NCI-H146 treated with DMSO at 0.1 percent for 48 hours (cell line): ENCODE measurements around the gene GRAMD4.
"Not testable (repeated sequence)": the region's sequence is repeated elsewhere in the genome, so short reads cannot be mapped to it uniquely, and the experiment has no call there.

ENCODE experiments used
- DNase-seq: peaks from one replicate; lab custom pipeline; 2025; ENCODE audit not compliant: unreplicated experiment; lab: John Stamatoyannopoulos, UW

Gene GRAMD4

GRCh38 chr22:46617986-46618647 lies 2.1 kb upstream of the GRAMD4 start:
- DNase-seq, result no peak

GRCh38 chr22:46618667-46619066 lies 1.5 kb upstream of the GRAMD4 start:
- no peak for DNase-seq

GRCh38 chr22:46619240-46619829 lies 851 bp upstream of the GRAMD4 start:
- no peak for DNase-seq

DNA sequence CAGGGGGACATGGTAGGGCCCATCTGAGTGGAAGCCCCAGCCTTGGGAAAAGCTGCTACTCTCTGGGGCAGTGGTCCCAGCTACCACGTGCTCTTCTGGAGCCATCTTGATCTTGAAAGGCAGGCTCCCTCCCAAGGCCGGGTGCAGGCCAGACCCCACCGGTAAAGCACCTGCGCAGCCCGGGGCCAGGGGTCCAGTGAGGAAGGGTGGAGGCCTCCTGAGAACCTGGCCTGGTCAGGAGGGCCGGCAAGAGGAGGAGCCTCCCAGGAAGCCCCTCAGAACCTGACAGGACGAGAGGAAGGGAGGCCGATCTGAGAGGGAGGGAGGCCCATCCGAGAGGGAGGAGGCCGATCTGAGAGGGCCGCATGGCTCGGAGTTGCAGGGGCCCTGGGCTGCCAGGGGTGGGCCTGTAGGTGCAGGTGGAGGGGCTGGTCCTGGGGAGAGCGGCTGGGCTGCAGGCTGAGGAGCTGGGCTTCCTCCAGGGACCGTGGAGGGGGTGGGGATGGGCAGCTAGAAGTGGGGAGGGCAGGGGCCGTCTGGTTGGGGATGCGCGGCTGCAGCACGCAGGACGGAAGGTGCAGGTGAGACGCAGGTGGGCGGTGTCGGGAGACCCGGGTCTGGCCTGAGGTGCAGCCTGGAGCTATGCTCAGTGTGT lies 529 bp downstream of the GRAMD4 start:
- DNase-seq, result no peak

- not testable (repeated sequence) for DNase-seq
Measured at GRCh38 chr22:46621243-46621930, 1.2 kb downstream of the GRAMD4 start.

GRCh38 chr22:46622081-46622521 lies 1.9 kb downstream of the GRAMD4 start:
- no peak for DNase-seq

GRCh38 chr22:46625113-46625842 lies 5.1 kb downstream of the GRAMD4 start:
- DNase-seq, result no peak

GRCh38 chr22:46625843-46626349 lies 5.7 kb downstream of the GRAMD4 start:
- no peak for DNase-seq

DNA sequence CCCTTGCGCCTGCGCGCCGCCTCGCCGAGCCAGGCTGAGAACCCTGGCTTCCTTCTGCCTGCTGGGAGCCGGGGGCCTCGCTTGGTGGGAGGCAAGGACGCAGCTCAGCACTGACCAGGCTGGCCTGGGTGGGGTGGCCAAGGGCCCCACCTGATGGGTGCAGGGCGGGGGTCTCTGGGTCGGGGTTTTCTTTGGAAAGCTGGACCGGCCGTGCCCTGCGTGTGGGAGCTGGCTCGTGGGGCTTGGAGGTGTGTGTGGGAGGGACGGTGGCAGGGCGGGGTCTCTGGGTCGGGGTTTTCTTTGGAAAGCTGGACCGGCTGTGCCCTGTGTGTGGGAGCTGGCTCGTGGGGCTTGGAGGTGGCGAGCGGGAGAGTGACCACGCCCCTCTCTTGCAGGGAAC lies 6.2 kb downstream of the GRAMD4 start:
- no peak for DNase-seq

GRCh38 chr22:46626911-46627805 lies 7.0 kb downstream of the GRAMD4 start:
- no peak for DNase-seq

DNA sequence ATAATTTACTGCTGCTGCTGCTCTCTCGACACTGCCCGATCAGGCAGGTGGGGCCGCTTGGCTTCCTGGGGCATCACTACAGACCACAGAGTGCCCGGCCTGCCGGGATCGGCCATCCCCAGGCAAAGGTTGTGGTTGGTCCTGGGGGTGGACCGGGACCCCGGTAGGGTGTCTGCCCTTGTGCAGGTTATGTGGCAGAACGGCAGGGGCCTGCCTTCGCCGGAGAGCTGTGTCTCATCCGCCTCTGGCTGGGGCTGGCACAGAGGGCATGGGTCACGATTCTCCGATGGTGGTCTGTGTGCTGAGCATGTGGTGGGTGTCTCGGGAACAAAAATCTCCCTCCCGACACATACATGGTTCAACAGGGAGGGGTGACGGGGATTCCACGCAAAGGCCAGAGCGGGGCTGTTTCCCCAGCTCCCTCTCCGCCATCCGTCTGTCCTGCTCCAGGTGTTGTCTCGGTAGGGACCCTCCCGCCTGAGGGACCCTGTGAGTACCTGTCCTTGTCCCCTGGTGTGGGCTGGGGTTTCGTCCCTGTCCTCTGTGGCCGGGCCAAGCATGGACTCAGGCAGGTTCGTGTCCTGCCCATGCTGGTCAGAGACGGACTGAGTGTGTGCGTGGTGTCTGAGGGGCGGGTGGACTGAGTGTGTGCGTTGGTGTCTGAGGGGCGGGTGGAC lies 7.8 kb downstream of the GRAMD4 start:
- no peak for DNase-seq

DNA sequence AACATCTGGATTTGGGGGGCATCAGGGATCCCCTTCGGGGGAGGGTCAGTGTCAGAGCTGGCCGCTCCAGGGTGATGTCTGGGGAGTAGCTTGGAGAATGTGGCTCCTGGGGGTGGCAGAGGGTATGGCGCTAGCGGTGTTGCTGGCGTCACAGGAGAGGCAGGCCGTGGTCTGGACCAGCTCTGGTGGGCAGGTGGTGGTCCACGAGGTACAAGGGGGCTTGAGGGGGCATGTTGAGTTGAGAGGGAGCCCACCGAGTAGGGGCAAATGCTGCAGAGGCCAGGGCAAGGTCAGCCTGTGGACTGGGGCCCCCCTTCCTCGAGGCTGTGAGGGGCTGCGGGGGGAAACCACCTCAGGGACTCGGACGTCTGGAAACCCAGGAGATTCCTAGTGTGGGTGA lies 8.6 kb downstream of the GRAMD4 start:
- DNase-seq, result no peak

DNA sequence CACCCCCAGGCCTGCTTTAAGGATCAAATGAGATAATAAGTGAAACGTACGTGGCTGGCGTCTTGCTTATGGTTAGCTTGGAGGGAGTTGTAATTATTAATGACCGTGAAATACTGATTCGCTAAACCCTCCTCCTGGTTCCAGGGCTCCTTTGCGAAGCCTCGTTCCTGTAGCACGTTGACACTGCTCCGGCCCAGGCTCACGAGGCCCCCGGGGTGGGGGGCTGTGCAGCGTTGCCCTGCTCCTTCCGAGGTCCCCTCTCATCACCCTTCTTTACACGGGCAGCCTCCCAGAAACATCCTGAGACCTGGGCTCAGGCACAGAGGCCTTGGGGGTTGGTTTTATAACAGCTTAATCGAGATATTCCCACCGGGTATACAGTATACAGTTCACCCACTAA lies 9.1 kb downstream of the GRAMD4 start:
- no peak for DNase-seq

GRCh38 chr22:46631113-46631512 lies 10.9 kb downstream of the GRAMD4 start:
- no peak for DNase-seq

DNA sequence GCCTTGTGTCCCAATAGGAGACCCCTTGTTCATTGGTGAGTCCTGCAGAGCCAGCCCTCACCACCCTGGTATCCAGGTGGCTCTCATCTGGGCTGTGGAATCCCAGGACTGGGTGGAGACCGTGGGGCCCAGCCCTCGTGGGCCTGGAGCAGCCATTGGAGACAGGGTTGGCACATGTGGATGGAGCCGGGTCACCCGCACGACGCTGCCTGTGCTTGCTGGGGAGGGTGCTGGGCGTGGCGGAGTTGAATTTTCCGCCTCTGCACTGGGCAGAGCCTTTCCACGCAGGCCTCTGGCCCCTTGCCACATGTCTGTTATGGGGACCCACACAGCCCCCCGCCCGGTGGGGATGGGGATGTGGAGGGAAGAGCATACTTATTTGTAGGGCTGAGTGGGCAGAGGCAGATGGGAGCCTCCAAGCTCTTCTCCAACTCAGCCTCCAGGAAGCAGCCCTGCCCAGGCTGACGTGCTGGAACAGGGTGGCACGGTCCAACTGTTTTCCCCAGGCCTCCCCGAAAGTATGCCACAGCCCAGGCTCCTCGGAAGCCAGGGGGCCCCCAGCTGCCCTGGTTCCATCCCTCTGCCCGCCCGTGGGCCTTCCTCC lies 12.6 kb downstream of the GRAMD4 start:
- no peak for DNase-seq

DNA sequence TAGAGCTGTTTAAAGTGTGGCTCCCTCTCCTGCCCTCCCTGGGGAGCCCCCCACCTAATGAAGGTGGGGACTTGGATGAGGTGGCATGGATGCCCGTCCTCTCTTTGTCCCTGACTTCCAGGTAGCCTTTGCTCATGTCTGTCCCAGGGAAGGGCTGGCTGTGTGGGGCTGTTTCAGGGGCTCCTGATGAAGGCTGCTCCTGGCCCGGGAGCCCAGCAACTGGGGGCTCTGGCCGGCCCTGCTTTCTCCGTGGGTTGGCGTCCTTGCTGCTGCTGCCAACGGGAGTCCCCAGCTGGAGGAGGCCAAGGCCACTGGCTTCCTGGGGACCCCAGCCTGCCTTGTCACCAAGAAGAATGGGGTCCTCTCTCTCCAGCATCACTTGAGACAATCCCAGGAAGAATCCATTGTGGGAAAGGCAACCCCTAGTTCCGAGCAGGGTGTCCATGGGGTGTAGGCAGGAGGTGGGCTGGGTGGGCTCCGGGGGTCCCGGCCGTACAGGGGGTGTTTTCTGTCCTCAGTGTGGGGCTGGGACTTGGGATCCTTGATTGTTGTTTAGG lies 13.2 kb downstream of the GRAMD4 start:
- no peak for DNase-seq

GRCh38 chr22:46634011-46634699 lies 14.0 kb downstream of the GRAMD4 start:
- DNase-seq, result no peak
